ENCODE measurements around the gene ARFGEF2. TPM values are rescaled to one million over a fixed set of nuclear protein-coding genes. Genes with fewer than 3 reads are reported as not detected.

ARFGEF2 gene
- total and polyA plus RNA-seq, 10 of the 15 experiments (the other 5 are each of a cell fraction or from before 2014, with no cell fraction given) = 5.2 to 24.1 (median 17.7) TPM

DNA sequence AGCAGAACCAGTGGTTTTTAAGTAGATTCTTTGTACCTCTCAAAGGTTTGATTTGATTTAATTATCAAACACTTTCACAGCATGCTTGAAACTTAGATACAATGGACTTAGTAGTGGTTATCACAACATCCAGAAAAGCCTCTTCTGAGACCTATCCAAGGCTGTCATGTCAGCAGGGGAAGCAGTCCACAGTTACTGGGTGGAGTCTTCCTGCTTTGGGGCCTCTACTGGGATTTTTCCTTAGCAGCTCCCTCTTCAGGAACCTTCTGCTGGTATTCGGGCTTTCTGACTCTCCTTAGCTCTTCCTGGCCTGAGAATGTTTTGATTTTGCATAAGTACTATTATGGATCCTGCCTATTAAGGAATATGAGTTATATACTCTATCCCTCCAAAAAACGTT, 36.0 kb downstream of the ARFGEF2 start:
- H3K4me3 ChIP-seq = no peak overlapping the region
- H3K9ac ChIP-seq (ENCODE audit: control insufficient read depth, insufficient read depth, low read length) = no peak overlapping the region
- intact Hi-C loops (cut with micrococcal nuclease; ENCODE audit: unreplicated experiment) (no loop called here), in situ Hi-C loops (cut with MboI) (no loop called here)
- POLR2A ChIA-PET = no interaction called here
- SMC1A ChIA-PET (ENCODE audit: uncharacterized antibody, unreplicated experiment) = no interaction called here
- no peaks in the 10 kb centered on the region for H4K20me1 ChIP-seq (ENCODE audit: control insufficient read depth, insufficient read depth)
- H3K9me3 ChIP-seq (replicated peaks; ENCODE audit: control insufficient read depth, insufficient read depth, low read length) = no peaks in the 10 kb centered on the region
- no peak for FAIRE-seq
- CTCF ChIA-PET = interaction anchor here (1.0 kb wide), 1 partner anchor 300 kb away, joined by 3 read pairs; no protein-coding TSS in a partner anchor
- TF ChIP-seq TCF3 (IDR thresholded peaks at IDR 0.05; ENCODE audit: borderline replicate concordance, insufficient read depth, low read depth, low read length) = no peak
- no peak for TF ChIP-seq CEBPB (IDR thresholded peaks at IDR 0.05; ENCODE audit: borderline replicate concordance in 1 of 2, low read depth in 2 of 2, low read length in 2 of 2)
- TF ChIP-seq, protein P1, sequence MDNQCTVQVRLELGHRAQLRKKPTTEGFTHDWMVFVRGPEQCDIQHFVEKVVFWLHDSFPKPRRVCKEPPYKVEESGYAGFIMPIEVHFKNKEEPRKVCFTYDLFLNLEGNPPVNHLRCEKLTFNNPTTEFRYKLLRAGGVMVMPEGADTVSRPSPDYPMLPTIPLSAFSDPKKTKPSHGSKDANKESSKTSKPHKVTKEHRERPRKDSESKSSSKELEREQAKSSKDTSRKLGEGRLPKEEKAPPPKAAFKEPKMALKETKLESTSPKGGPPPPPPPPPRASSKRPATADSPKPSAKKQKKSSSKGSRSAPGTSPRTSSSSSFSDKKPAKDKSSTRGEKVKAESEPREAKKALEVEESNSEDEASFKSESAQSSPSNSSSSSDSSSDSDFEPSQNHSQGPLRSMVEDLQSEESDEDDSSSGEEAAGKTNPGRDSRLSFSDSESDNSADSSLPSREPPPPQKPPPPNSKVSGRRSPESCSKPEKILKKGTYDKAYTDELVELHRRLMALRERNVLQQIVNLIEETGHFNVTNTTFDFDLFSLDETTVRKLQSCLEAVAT (IDR thresholded peaks at IDR 0.05) = no peak
- no peak for TF ChIP-seq NFYB (IDR thresholded peaks at IDR 0.05; ENCODE audit: insufficient read depth, low read depth, low read length)
- TF ChIP-seq, protein P2, sequence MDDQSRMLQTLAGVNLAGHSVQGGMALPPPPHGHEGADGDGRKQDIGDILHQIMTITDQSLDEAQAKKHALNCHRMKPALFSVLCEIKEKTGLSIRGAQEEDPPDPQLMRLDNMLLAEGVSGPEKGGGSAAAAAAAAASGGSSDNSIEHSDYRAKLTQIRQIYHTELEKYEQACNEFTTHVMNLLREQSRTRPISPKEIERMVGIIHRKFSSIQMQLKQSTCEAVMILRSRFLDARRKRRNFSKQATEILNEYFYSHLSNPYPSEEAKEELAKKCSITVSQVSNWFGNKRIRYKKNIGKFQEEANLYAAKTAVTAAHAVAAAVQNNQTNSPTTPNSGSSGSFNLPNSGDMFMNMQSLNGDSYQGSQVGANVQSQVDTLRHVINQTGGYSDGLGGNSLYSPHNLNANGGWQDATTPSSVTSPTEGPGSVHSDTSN (IDR thresholded peaks at IDR 0.05; ENCODE audit: insufficient replicate concordance, low read depth, low read length) = no peak
- no peak for TF ChIP-seq MYB (IDR thresholded peaks at IDR 0.05; ENCODE audit: borderline replicate concordance, low read depth, low read length)
- TF ChIP-seq, protein P3, sequence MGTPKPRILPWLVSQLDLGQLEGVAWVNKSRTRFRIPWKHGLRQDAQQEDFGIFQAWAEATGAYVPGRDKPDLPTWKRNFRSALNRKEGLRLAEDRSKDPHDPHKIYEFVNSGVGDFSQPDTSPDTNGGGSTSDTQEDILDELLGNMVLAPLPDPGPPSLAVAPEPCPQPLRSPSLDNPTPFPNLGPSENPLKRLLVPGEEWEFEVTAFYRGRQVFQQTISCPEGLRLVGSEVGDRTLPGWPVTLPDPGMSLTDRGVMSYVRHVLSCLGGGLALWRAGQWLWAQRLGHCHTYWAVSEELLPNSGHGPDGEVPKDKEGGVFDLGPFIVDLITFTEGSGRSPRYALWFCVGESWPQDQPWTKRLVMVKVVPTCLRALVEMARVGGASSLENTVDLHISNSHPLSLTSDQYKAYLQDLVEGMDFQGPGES (IDR thresholded peaks at IDR 0.05) = no peak
- no peak for TF ChIP-seq RFX5 (IDR thresholded peaks at IDR 0.05; ENCODE audit: low read depth, low read length)
- no peak for TF ChIP-seq ZNF207 (IDR thresholded peaks at IDR 0.05; ENCODE audit: borderline replicate concordance)
- no peak for TF ChIP-seq SMARCA5 (IDR thresholded peaks at IDR 0.05)
- TF ChIP-seq CHD2 (IDR thresholded peaks at IDR 0.05; ENCODE audit: borderline replicate concordance, low read depth, low read length) = no peak
- no peak for TF ChIP-seq SUPT20H (IDR thresholded peaks at IDR 0.05; ENCODE audit: borderline replicate concordance, control insufficient read depth, low read depth, low read length)
- TF ChIP-seq, protein P4, sequence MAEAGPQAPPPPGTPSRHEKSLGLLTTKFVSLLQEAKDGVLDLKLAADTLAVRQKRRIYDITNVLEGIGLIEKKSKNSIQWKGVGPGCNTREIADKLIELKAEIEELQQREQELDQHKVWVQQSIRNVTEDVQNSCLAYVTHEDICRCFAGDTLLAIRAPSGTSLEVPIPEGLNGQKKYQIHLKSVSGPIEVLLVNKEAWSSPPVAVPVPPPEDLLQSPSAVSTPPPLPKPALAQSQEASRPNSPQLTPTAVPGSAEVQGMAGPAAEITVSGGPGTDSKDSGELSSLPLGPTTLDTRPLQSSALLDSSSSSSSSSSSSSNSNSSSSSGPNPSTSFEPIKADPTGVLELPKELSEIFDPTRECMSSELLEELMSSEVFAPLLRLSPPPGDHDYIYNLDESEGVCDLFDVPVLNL (IDR thresholded peaks at IDR 0.05; ENCODE audit: low read depth, low read length) = no peak
- RAD21 ChIA-PET (ENCODE audit: unreplicated experiment) = no interaction called here
- H3K4me1 ChIP-seq (ENCODE audit: control insufficient read depth, insufficient read depth, low read length) = no peaks in the 10 kb centered on the region
- no peak overlapping the region for H3K4me2 ChIP-seq (ENCODE audit: control insufficient read depth, insufficient read depth)
- no peaks in the 10 kb centered on the region for H3K79me2 ChIP-seq (ENCODE audit: control insufficient read depth, insufficient read depth, low read length)
- BruUV-seq (replicated peaks) = no TSS peak
- H2AFZ ChIP-seq (ENCODE audit: control insufficient read depth, low read depth, low read length) = no peak overlapping the region
- H3K27me3 ChIP-seq (replicated peaks in 1 of 2; ENCODE audit: control insufficient read depth in 2 of 2, insufficient read depth in 2 of 2, low read length in 1 of 2) = no peaks in the 10 kb centered on the region
- H3K27ac ChIP-seq (ENCODE audit: control insufficient read depth, insufficient read depth) = no peak overlapping the region
- H3K36me3 ChIP-seq (ENCODE audit: control insufficient read depth in 2 of 2, insufficient read depth in 2 of 2, low read length in 1 of 2) = peaks cover 17 to 23% of the 10 kb centered on the region in 2 experiments
- WGBS (ENCODE audit: insufficient coverage, insufficient replicate concordance, low lambda C conversion rate, missing lambda C conversion rate) = 92% methylated on average over 2 of the region's 2 CpGs
- no peak for ATAC-seq
- DNase-seq (ENCODE audit: low read depth, low spot score) = no peak
